Stimulated activated CD4-positive, alpha-beta T cell treated with anti-CD3 and anti-CD28 coated beads, Interleukin-12 subunit alpha, Interleukin-12 subunit beta, amount 100 ng/mL, for 48 hours (primary cell): ENCODE data around the gene AUTS2.

Source experiments
- DNase-seq, 3 donors: peaks; one replicate each; pipeline ENCODE4 v3.0.0-alpha.2; 2020; ENCODE audit warnings: low read depth in 2 of 3, low spot score in 1 of 3

AUTS2 gene

GRCh38 chr7:70512761-70513160, 914.5 kb downstream of the AUTS2 start:
- DNase-seq: no peak

- no peak for DNase-seq
These were observed 922.3 kb downstream of the AUTS2 start for GRCh38 chr7:70520611-70521010.

GRCh38 chr7:70523249-70523988, 925.1 kb downstream of the AUTS2 start:
- no peak for DNase-seq

- DNase-seq: no peak
These were observed 925.7 kb downstream of the AUTS2 start for GRCh38 chr7:70523989-70524351.

- DNase-seq: no peak
These were observed 927.7 kb downstream of the AUTS2 start for GRCh38 chr7:70525991-70526390.

GRCh38 chr7:70527520-70528115, 929.3 kb downstream of the AUTS2 start:
- DNase-seq: no peak

GRCh38 chr7:70529436-70529835, 931.2 kb downstream of the AUTS2 start:
- DNase-seq: no peak

- DNase-seq: no peak
These were observed 931.8 kb downstream of the AUTS2 start for GRCh38 chr7:70529914-70530585.

- DNase-seq: no peak
These were observed 935.3 kb downstream of the AUTS2 start for GRCh38 chr7:70533614-70534013.

GRCh38 chr7:70539205-70539604, 940.9 kb downstream of the AUTS2 start:
- DNase-seq: no peak

GRCh38 chr7:70539617-70540016, 941.3 kb downstream of the AUTS2 start:
- DNase-seq: no peak

GRCh38 chr7:70540641-70541040, 942.4 kb downstream of the AUTS2 start:
- no peak for DNase-seq

GRCh38 chr7:70542750-70543376, 944.6 kb downstream of the AUTS2 start:
- DNase-seq: no peak

- DNase-seq: no peak
These were observed 945.7 kb downstream of the AUTS2 start for GRCh38 chr7:70544016-70544415.

- DNase-seq: no peak
These were observed 946.9 kb downstream of the AUTS2 start for GRCh38 chr7:70545214-70545613.

- no peak for DNase-seq
These were observed 953.9 kb downstream of the AUTS2 start for GRCh38 chr7:70552141-70552540.

- DNase-seq: no peak
These were observed 955.1 kb downstream of the AUTS2 start for GRCh38 chr7:70553364-70553763.

GRCh38 chr7:70554646-70555045, 956.4 kb downstream of the AUTS2 start:
- no peak for DNase-seq

- DNase-seq: no peak
These were observed 958.5 kb downstream of the AUTS2 start for GRCh38 chr7:70556761-70557160.

- DNase-seq: no peak
These were observed 959.1 kb downstream of the AUTS2 start for GRCh38 chr7:70557338-70557737.

GRCh38 chr7:70559815-70560214, 961.5 kb downstream of the AUTS2 start:
- no peak for DNase-seq

- DNase-seq: no peak
These were observed 965.7 kb downstream of the AUTS2 start for GRCh38 chr7:70563960-70564359.
